Liver (tissue), 9 donors: ENCODE data around the gene NOX3. TPM values are rescaled to one million over a fixed set of nuclear protein-coding genes. Genes with fewer than 3 reads are reported as not detected.

Source experiments
- DNase-seq: peaks from one replicate; pipeline ENCODE4 v3.0.0-alpha.2; 2017; ENCODE audit warnings: low spot score
- H3K27ac ChIP-seq, 2 donors: one replicate each; pipeline ENCODE4 v1.7.0; 2013; ENCODE audit warnings: inconsistent platforms in 2 of 2, low read length in 2 of 2, control low read depth in 1 of 2, low read depth in 1 of 2, mild to moderate bottlenecking in 1 of 2
- H3K27me3 ChIP-seq, 4 donors: one replicate each; pipeline versions ENCODE4 v1.6.1 to v1.7.0; 2013; ENCODE audit warnings: low read length in 3 of 4, inconsistent platforms in 1 of 4, mild to moderate bottlenecking in 1 of 4, moderate library complexity in 1 of 4; ENCODE audit not compliant: control insufficient read depth in 4 of 4, insufficient read depth in 4 of 4
- H3K36me3 ChIP-seq, 4 donors: one replicate each; pipeline versions ENCODE4 v1.6.1 to v1.7.0; 2013; ENCODE audit warnings: low read length in 3 of 4, mild to moderate bottlenecking in 3 of 4, low read depth in 1 of 4, moderate library complexity in 1 of 4; ENCODE audit not compliant: control insufficient read depth in 4 of 4, insufficient read depth in 3 of 4
- H3K4me1 ChIP-seq, 4 donors: one replicate each; pipeline versions ENCODE4 v1.6.1 to v1.7.0; 2013; ENCODE audit warnings: low read length in 3 of 4, mild to moderate bottlenecking in 3 of 4, moderate library complexity in 1 of 4; ENCODE audit not compliant: control insufficient read depth in 4 of 4, insufficient read depth in 4 of 4
- H3K4me3 ChIP-seq, 3 donors: one replicate each; pipeline versions ENCODE4 v1.6.1 to v1.7.0; 2013; ENCODE audit warnings: low read length in 3 of 3, control low read depth in 1 of 3, low read depth in 1 of 3, mild to moderate bottlenecking in 1 of 3
- H3K9ac ChIP-seq, 2 donors: one replicate each; pipeline ENCODE4 v1.7.0; 2013; ENCODE audit warnings: low read length in 2 of 2, mild to moderate bottlenecking in 2 of 2, moderate library complexity in 2 of 2, control low read depth in 1 of 2, low read depth in 1 of 2
- H3K9me3 ChIP-seq, 4 donors: one replicate each; pipeline versions ENCODE4 v1.6.1 to v1.7.0; 2013; ENCODE audit warnings: low read length in 3 of 4; ENCODE audit not compliant: control insufficient read depth in 4 of 4
- ATF3 ChIP-seq: IDR thresholded peaks from 2 replicates; pipeline ENCODE4 v1.6.1; 2016; ENCODE audit warnings: antibody characterized with exemption
- CTCF ChIP-seq: fragments of 150-350 bp; IDR thresholded peaks from 2 replicates; pipeline ENCODE4 v1.5.1; 2017; ENCODE audit warnings: improper control_type of control experiment, low read depth, low read length; ENCODE audit not compliant: missing input control
- FOXA1 ChIP-seq: IDR thresholded peaks from 2 replicates; pipeline ENCODE4 v1.6.1; 2016; ENCODE audit warnings: antibody characterized with exemption
- FOXA2 ChIP-seq: IDR thresholded peaks from 2 replicates; pipeline ENCODE4 v1.6.1; 2016; ENCODE audit warnings: antibody characterized with exemption
- GABPA ChIP-seq, 2 donors: IDR thresholded peaks in 1 of 2; conservative IDR thresholded peaks in 1 of 2; 2 replicates each; pipeline ENCODE4 v1.6.1; 2016; ENCODE audit warnings: antibody characterized with exemption in 2 of 2, mild to moderate bottlenecking in 1 of 2, moderate library complexity in 1 of 2
- HNF4G ChIP-seq: IDR thresholded peaks from 2 replicates; pipeline ENCODE4 v1.6.1; 2016; ENCODE audit warnings: antibody characterized with exemption
- JUND ChIP-seq, 2 donors: IDR thresholded peaks; 2 replicates each; pipeline ENCODE4 v1.6.1; 2016; ENCODE audit warnings: antibody characterized with exemption in 2 of 2
- NR2F2 ChIP-seq: IDR thresholded peaks from 2 replicates; pipeline ENCODE4 v1.6.1; 2016; ENCODE audit warnings: antibody characterized with exemption
- RAD21 ChIP-seq, 2 donors: IDR thresholded peaks; 2 replicates each; pipeline ENCODE4 v1.6.1; 2016; ENCODE audit warnings: antibody characterized with exemption in 2 of 2, mild to moderate bottlenecking in 2 of 2
- REST ChIP-seq: IDR thresholded peaks from 2 replicates; pipeline ENCODE4 v1.6.1; 2016; ENCODE audit warnings: antibody characterized with exemption, mild to moderate bottlenecking
- RXRA ChIP-seq, 2 donors: IDR thresholded peaks; 2 replicates each; pipeline ENCODE4 v1.6.1; 2017 to 2018; ENCODE audit warnings: antibody characterized with exemption in 2 of 2, mild to moderate bottlenecking in 1 of 2
- SP1 ChIP-seq: IDR thresholded peaks from 2 replicates; pipeline ENCODE4 v1.6.1; 2018; ENCODE audit warnings: antibody characterized with exemption, mild to moderate bottlenecking
- YY1 ChIP-seq: IDR thresholded peaks from 2 replicates; pipeline ENCODE4 v1.6.1; 2016; ENCODE audit warnings: antibody characterized with exemption, mild to moderate bottlenecking
- ZBTB33 ChIP-seq: IDR thresholded peaks from 2 replicates; pipeline ENCODE4 v1.6.1; 2016; ENCODE audit warnings: antibody characterized with exemption
- WGBS: extraction: QIAGEN DNeasy Blood & Tissue Kit; methylation state at CpG from one replicate; pipeline ENCODE4 v1.1.7; 2013; 5-methylcytosine and 5-hydroxymethylcytosine counted together
- polyA plus RNA-seq, 2 donors: library from polyadenylated mRNA; stranded (reverse) in 1 of 2; unstranded in 1 of 2; fragments of 200-250 nt in 1 of 2; fragments of >200 nt in 1 of 2; fragmentation: Nextera tagmentation in 1 of 2; extraction: Ambion mirVana in 1 of 2; gene quantifications; one replicate each; pipeline versions ENCODE4 v1.2.1 to v1.2.3, GENCODE V29; 2013 to 2015
- total RNA-seq, 2 donors: library from RNA; depleted of rRNA; stranded (reverse); fragments of >200 nt; gene quantifications; one replicate each; pipeline ENCODE4 v1.2.3, GENCODE V29; 2014
- donor health status: healthy.
- donor health status: healthy.
- donor health status: healthy.
- donor health status: healthy.
- donor health status: healthy.

The NOX3 gene
- total and polyA plus RNA-seq, 4 donors: not detected

- Histone ChIP-seq H3K36me3 (no peaks in the 10 kb centered on the region), H3K27ac (no peak overlapping the region), H3K9ac (no peak overlapping the region), H3K9me3 (no peaks in the 10 kb centered on the region), H3K4me1 (no peaks in the 10 kb centered on the region), H3K4me3 (no peak overlapping the region), H3K27me3 (no peaks in the 10 kb centered on the region)
- TF ChIP-seq CTCF (no peak), ZBTB33 (no peak), HNF4G (no peak)
- WGBS: 70% methylated on average over 1 of the region's 1 CpG
- DNase-seq: no peak
These were observed 48.8 kb downstream of the NOX3 start for GRCh38 chr6:155406801-155407200.

- Histone ChIP-seq H3K27ac (no peak overlapping the region), H3K4me1 (no peaks in the 10 kb centered on the region), H3K9me3 (no peaks in the 10 kb centered on the region), H3K4me3 (no peak overlapping the region), H3K27me3 (no peaks in the 10 kb centered on the region), H3K36me3 (no peaks in the 10 kb centered on the region), H3K9ac (no peak overlapping the region)
- DNase-seq: no peak
- no peak for TF ChIP-seq NR2F2
- TF ChIP-seq ZBTB33: no peak
- no peak for TF ChIP-seq GABPA (IDR thresholded peaks at IDR 0.05 in 1 of 2, conservative IDR thresholded peaks at IDR 0.05 in 1 of 2)
- no peak for TF ChIP-seq JUND (IDR thresholded peaks at IDR 0.05)
- no peak for TF ChIP-seq RXRA (IDR thresholded peaks at IDR 0.05)
- TF ChIP-seq FOXA2: no peak
- TF ChIP-seq FOXA1: no peak
- TF ChIP-seq YY1: no peak
- TF ChIP-seq SP1: no peak
- no peak for TF ChIP-seq REST
- no peak for TF ChIP-seq CTCF
- no peak for TF ChIP-seq HNF4G
- no peak for TF ChIP-seq RAD21 (IDR thresholded peaks at IDR 0.05)
- TF ChIP-seq ATF3: no peak
- 78% methylated on average over 3 of the region's 3 CpGs for WGBS
These were observed 50.7 kb downstream of the NOX3 start for GRCh38 chr6:155404937-155405336.
